CD8-positive, alpha-beta memory T cell (primary cell): Measurements from ENCODE around the gene GNG4. TPM values are rescaled to one million over a fixed set of nuclear protein-coding genes. Genes with fewer than 3 reads are reported as not detected.

ENCODE experiments used
- CTCF ChIA-PET: fragments of 350-600 bp; sonication (Branson Sonifier 250); formaldehyde crosslinking; loops from one replicate; lab custom pipeline; 2021; ENCODE audit warnings: antibody characterized with exemption; lab: Charles Lee
- POLR2A ChIA-PET: fragments of 350-600 bp; sonication (Branson Sonifier 250); formaldehyde crosslinking; loops from one replicate; lab custom pipeline; 2021; ENCODE audit warnings: antibody characterized with exemption; lab: Charles Lee
- DNase-seq, 5 donors: peaks; one replicate each; pipeline versions ENCODE4 v3.0.0 to v3.0.0-alpha.2; 2020 to 2022; ENCODE audit warnings: mixed read lengths in 1 of 5
- H3K27ac ChIP-seq: one replicate; pipeline ENCODE4 v1.7.0; 2013; ENCODE audit warnings: low read depth, mild to moderate bottlenecking, low read length, moderate library complexity
- H3K27me3 ChIP-seq: 2 replicates; pipeline ENCODE4 v1.7.0; 2013; ENCODE audit warnings: low read length, mild to moderate bottlenecking; ENCODE audit not compliant: insufficient read depth, poor library complexity, severe bottlenecking
- H3K36me3 ChIP-seq: 2 replicates; pipeline ENCODE4 v1.7.0; 2013; ENCODE audit warnings: mild to moderate bottlenecking, low read length, moderate library complexity; ENCODE audit not compliant: insufficient read depth
- H3K4me1 ChIP-seq: 2 replicates; pipeline ENCODE4 v1.7.0; 2013; ENCODE audit warnings: mild to moderate bottlenecking, low read length, moderate library complexity; ENCODE audit not compliant: insufficient read depth
- H3K4me3 ChIP-seq: 2 replicates; pipeline ENCODE4 v1.7.0; 2013; ENCODE audit warnings: mild to moderate bottlenecking, low read length
- H3K9me3 ChIP-seq: 2 replicates; pipeline ENCODE4 v1.7.0; 2013; ENCODE audit warnings: mild to moderate bottlenecking, low read length
- H3K27ac Mint-ChIP-seq, 8 donors: one replicate each; pipeline ENCODE4 v1.8.0; 2020 to 2021; ENCODE audit warnings: mixed read lengths in 8 of 8, mild to moderate bottlenecking in 6 of 8, inconsistent platforms in 3 of 8, moderate library complexity in 3 of 8
- H3K27me3 Mint-ChIP-seq, 2 donors: one replicate each; pipeline ENCODE4 v1.8.0; 2020 to 2021; ENCODE audit warnings: mixed read lengths in 2 of 2, mild to moderate bottlenecking in 1 of 2, moderate library complexity in 1 of 2
- H3K36me3 Mint-ChIP-seq, 3 donors: one replicate each; pipeline ENCODE4 v1.8.0; 2020 to 2021; ENCODE audit warnings: mixed read lengths in 3 of 3, inconsistent platforms in 1 of 3, mild to moderate bottlenecking in 1 of 3
- H3K4me1 Mint-ChIP-seq, 3 donors: one replicate each; pipeline ENCODE4 v1.8.0; 2020 to 2021; ENCODE audit warnings: mixed read lengths in 3 of 3, inconsistent platforms in 1 of 3, mild to moderate bottlenecking in 1 of 3
- H3K4me3 Mint-ChIP-seq, 7 donors: one replicate each; pipeline ENCODE4 v1.8.0; 2020 to 2021; ENCODE audit warnings: mixed read lengths in 7 of 7, mild to moderate bottlenecking in 6 of 7, moderate library complexity in 4 of 7, inconsistent platforms in 2 of 7
- H3K9me3 Mint-ChIP-seq, 5 donors: one replicate each; pipeline ENCODE4 v1.8.0; 2020 to 2022; ENCODE audit warnings: mixed read lengths in 5 of 5, mild to moderate bottlenecking in 3 of 5, moderate library complexity in 2 of 5, inconsistent platforms in 1 of 5
- polyA plus RNA-seq: library from polyadenylated mRNA; unstranded; fragments of 300-500 nt; fragmentation: Illumina TruSeq; gene quantifications from one replicate; pipeline ENCODE4 v1.2.3, GENCODE V29; 2021
- total RNA-seq, 2 experiments: library from RNA; stranded (reverse); gene quantifications; one replicate each; pipeline ENCODE4 v1.2.3, GENCODE V29; 2021

The GNG4 gene
- total and polyA plus RNA-seq, 3 experiments from 2014 or later = 5.2 to 5.6 TPM; not detected in 1

- Mint-ChIP-seq H3K4me1 (peaks cover 14 to 29% (median 29%) of the 10 kb centered on the region in 3 donors), H3K36me3 (peaks cover 0 to 12% (median 0%) of the 10 kb centered on the region in 3 donors), H3K27ac (peak overlapping the region; percentile 93 to 99 (median 98)), H3K27me3 (peaks cover 0 to 8% of the 10 kb centered on the region in 2 donors), H3K9me3 (no peaks in the 10 kb centered on the region), H3K4me3 (peak overlapping the region; percentile 78 to 98 (median 96))
- no peaks in the 10 kb centered on the region for H3K27me3 ChIP-seq
- POLR2A ChIA-PET = interaction anchor here (0.6 to 1.9 kb wide), 6 partner anchors 119 to 893 kb away, joined by 3 to 10 read pairs (median 5); no protein-coding TSS in a partner anchor
- no peaks in the 10 kb centered on the region for H3K36me3 ChIP-seq
- peak; percentile 96 to 99 (median 98) for DNase-seq
- peak overlapping the region; percentile 95 for H3K4me3 ChIP-seq
- peaks cover 4% of the 10 kb centered on the region for H3K4me1 ChIP-seq
- no peaks in the 10 kb centered on the region for H3K9me3 ChIP-seq
- H3K27ac ChIP-seq = peak overlapping the region; percentile 95
- CTCF ChIA-PET = interaction anchor here (0.6 to 3.1 kb wide), 27 partner anchors 9 to 498 kb away, joined by 3 to 19 read pairs (median 3); no protein-coding TSS in a partner anchor
Measured at GRCh38 chr1:235504494-235505222, 144.9 kb downstream of the GNG4 start.

GRCh38 chr1:235504122-235504493, 145.5 kb downstream of the GNG4 start, which contains the start of gene B3GALNT2:
Gene B3GALNT2, minus strand, starts transcription at chr1:235504452. Its CDS starts 200 bp downstream, at chr1:235504252.
- Mint-ChIP-seq H3K27me3 (peaks cover 0 to 8% of the 10 kb centered on the region in 2 donors), H3K27ac (peak within 1 kb of the TSS; percentile 93 to 99 (median 98)), H3K9me3 (no peaks in the 10 kb centered on the region), H3K4me3 (peak within 1 kb of the TSS; percentile 78 to 98 (median 96)), H3K36me3 (peaks cover 0 to 12% (median 0%) of the 10 kb centered on the region in 3 donors), H3K4me1 (peaks cover 14 to 29% (median 29%) of the 10 kb centered on the region in 3 donors)
- POLR2A ChIA-PET = interaction anchor here (0.6 to 1.9 kb wide), 4 partner anchors 137 to 893 kb away, joined by 3 to 6 read pairs (median 4); no protein-coding TSS in a partner anchor
- Histone ChIP-seq H3K4me1 (peaks cover 4% of the 10 kb centered on the region), H3K9me3 (no peaks in the 10 kb centered on the region), H3K27me3 (no peaks in the 10 kb centered on the region), H3K4me3 (peak within 1 kb of the TSS; percentile 95), H3K36me3 (no peaks in the 10 kb centered on the region), H3K27ac (peak within 1 kb of the TSS; percentile 95)
- no peak for DNase-seq
- CTCF ChIA-PET = interaction anchor here (0.6 to 3.1 kb wide), 24 partner anchors 10 to 498 kb away, joined by 3 to 19 read pairs (median 3); no protein-coding TSS in a partner anchor

DNA sequence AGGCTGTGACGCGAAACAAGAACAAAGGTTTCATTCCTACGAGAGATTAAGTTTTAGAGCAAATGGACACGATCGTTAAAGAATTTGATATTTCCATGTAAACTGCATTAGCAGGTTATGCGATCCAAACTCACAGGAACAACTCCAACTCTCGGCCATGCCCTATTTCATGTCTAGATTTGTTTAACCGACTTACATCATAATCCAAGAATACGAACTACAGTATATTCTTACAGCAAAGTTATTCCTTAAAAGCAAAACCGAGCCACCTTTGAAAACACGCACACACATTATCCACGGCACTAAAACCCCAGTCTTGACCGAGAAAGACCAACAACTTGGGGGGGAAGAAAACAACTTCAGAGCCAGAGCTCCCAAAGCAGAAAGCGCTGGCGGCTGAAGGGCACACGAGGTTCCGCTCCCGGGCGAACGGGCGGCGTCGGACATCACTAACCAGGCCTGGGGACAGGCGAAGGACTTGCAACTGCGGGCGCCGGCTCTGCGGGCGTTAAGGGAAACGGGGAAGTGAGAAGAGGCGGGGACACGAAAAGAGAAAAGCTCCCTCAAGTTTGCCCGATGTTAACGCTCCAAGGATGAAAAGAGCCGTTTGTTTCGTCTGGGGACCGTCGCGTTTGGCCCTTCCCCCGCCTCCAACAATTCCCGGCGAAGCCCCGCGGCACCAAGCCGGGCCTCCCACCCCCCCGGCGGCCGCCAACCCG, 146.0 kb downstream of the GNG4 start:
- Mint-ChIP-seq H3K4me3 (peak overlapping the region; percentile 78 to 97 (median 93)), H3K36me3 (peaks cover 0 to 12% (median 1%) of the 10 kb centered on the region in 3 donors), H3K9me3 (no peaks in the 10 kb centered on the region), H3K27ac (peak overlapping the region; percentile 62 to 99 (median 92)), H3K4me1 (peaks cover 14 to 29% (median 29%) of the 10 kb centered on the region in 3 donors), H3K27me3 (peaks cover 0 to 8% of the 10 kb centered on the region in 2 donors)
- CTCF ChIA-PET = interaction anchor here (0.6 to 3.1 kb wide), 14 partner anchors 9 to 499 kb away, joined by 3 to 19 read pairs (median 3); no protein-coding TSS in a partner anchor
- peak overlapping the region; percentile 58 for H3K4me3 ChIP-seq
- no peaks in the 10 kb centered on the region for H3K27me3 ChIP-seq
- peak overlapping the region; percentile 95 for H3K27ac ChIP-seq
- no peaks in the 10 kb centered on the region for H3K36me3 ChIP-seq
- peaks cover 4% of the 10 kb centered on the region for H3K4me1 ChIP-seq
- no peaks in the 10 kb centered on the region for H3K9me3 ChIP-seq
- POLR2A ChIA-PET = interaction anchor here (0.6 to 1.9 kb wide), 3 partner anchors 138 to 892 kb away, joined by 3 to 6 read pairs (median 3); no protein-coding TSS in a partner anchor
- peak in 3 of 5 donors; percentile 7 to 50 (median 24) for DNase-seq

- Mint-ChIP-seq H3K27me3 (peaks cover 0 to 8% of the 10 kb centered on the region in 2 donors), H3K27ac (peak overlapping the region; percentile 62 to 99 (median 92)), H3K36me3 (peaks cover 0 to 12% (median 1%) of the 10 kb centered on the region in 3 donors), H3K4me3 (peak overlapping the region; percentile 78 to 97 (median 93)), H3K4me1 (peaks cover 14 to 29% (median 29%) of the 10 kb centered on the region in 3 donors), H3K9me3 (no peaks in the 10 kb centered on the region)
- H3K9me3 ChIP-seq = no peaks in the 10 kb centered on the region
- no peaks in the 10 kb centered on the region for H3K36me3 ChIP-seq
- ChIA-PET CTCF (interaction anchor here (3.1 kb wide), 1 partner anchor 8 kb away, joined by 19 read pairs; no protein-coding TSS in a partner anchor), POLR2A (no interaction called here)
- no peaks in the 10 kb centered on the region for H3K27me3 ChIP-seq
- peaks cover 4% of the 10 kb centered on the region for H3K4me1 ChIP-seq
- peak overlapping the region; percentile 58 for H3K4me3 ChIP-seq
- DNase-seq = no peak
- H3K27ac ChIP-seq = peak overlapping the region; percentile 95
Measured at GRCh38 chr1:235502601-235503402, 146.8 kb downstream of the GNG4 start.

- Histone ChIP-seq H3K27me3 (no peaks in the 10 kb centered on the region), H3K27ac (no peak overlapping the region), H3K4me3 (no peak overlapping the region), H3K36me3 (no peaks in the 10 kb centered on the region), H3K4me1 (peaks cover 4% of the 10 kb centered on the region), H3K9me3 (no peaks in the 10 kb centered on the region)
- CTCF ChIA-PET = no interaction called here
- H3K4me1 Mint-ChIP-seq = peaks cover 12 to 24% (median 24%) of the 10 kb centered on the region in 3 donors
- H3K27me3 Mint-ChIP-seq = peaks cover 0 to 8% of the 10 kb centered on the region in 2 donors
- H3K36me3 Mint-ChIP-seq = peaks cover 0 to 12% (median 1%) of the 10 kb centered on the region in 3 donors
- POLR2A ChIA-PET = no interaction called here
- no peak overlapping the region for H3K27ac Mint-ChIP-seq
- DNase-seq = no peak
- H3K9me3 Mint-ChIP-seq = no peaks in the 10 kb centered on the region
- peak overlapping the region in 1 of 7 donors; percentile 84 for H3K4me3 Mint-ChIP-seq
Measured at GRCh38 chr1:235500971-235501540, 148.5 kb downstream of the GNG4 start.
